ENCODE data around the gene DEFB129. TPM values are rescaled to one million over a fixed set of nuclear protein-coding genes. Genes with fewer than 3 reads are reported as not detected.

DEFB129 gene
- total RNA-seq, 1 experiment from 2014 or later, result not detected

DNA sequence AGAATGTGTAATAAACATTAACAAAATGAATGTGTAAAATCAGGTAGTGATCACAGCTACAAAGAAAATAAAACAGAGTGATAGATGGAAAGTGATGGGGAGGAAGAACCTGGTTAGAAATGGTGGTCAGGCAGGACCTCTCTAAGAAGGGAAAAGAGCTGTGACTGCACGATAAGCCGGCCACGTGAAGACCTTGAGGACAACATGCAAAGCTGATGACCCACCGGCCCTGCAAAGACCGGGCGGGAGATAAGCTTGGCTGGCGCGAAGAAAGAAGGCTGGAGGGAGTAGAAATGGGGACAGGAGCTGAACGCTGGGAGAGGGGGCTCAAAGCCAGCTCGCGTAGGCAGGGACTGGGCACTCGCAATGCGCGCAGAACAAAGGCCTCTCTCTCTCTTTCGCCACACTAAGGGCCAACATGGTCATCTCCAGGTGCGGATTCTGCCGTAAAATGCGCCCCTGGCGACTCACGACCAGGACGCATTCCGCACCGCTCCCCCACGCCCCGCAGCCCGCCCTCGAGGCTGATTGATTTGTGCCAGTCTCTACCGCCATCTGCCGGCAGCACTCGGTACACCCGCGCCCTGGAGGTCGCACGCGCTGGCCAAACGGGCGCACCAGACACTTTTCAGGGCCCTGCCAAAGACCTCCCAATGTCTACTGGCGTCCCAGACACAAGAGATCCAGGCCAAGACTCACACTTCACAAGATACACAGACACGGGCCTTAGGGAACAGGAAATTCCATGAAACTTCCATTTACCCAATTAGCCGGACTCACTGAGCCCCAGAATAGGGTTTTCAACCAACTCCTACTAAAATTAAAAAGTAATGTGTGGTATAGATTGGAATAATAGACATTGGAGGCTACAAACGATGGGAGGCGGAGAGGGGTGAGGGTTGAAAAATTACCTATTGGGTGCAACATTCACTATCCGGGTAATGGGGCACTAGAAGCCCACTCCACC, 39.8 kb downstream of the DEFB129 start:
- H3K9me3 ChIP-seq (ENCODE audit: control insufficient read depth, low read depth, low read length), result no peaks in the 10 kb centered on the region
- H4K91ac ChIP-seq (ENCODE audit: insufficient read length, low read depth, low read length), result no peak overlapping the region
- no peak overlapping the region for H3K56ac ChIP-seq (ENCODE audit: insufficient read length, low read depth, low read length)
- H2BK15ac ChIP-seq (ENCODE audit: low read depth, low read length), result no peak overlapping the region
- H3K23me2 ChIP-seq (ENCODE audit: insufficient read length, low read depth, low read length, poor library complexity, severe bottlenecking), result no peaks in the 10 kb centered on the region
- peak overlapping the region; percentile 5 for H2AFZ ChIP-seq (ENCODE audit: low read length)
- no peak overlapping the region for H2BK20ac ChIP-seq (ENCODE audit: low read depth, low read length, poor library complexity, severe bottlenecking)
- no peaks in the 10 kb centered on the region for H3K79me2 ChIP-seq (ENCODE audit: insufficient read depth, low read length)
- H3T11ph ChIP-seq (ENCODE audit: low read length), result no peak overlapping the region
- H3K27me3 ChIP-seq (ENCODE audit: insufficient read depth, low read length), result peaks cover 5% of the 10 kb centered on the region; the same call in 1 of the 2 replicates
- H3K4me2 ChIP-seq (ENCODE audit: insufficient read depth, insufficient read length, low read length), result peak overlapping the region; percentile 30
- no peak overlapping the region for H3K23ac ChIP-seq (ENCODE audit: insufficient read length, low read depth, low read length)
- H3K18ac ChIP-seq (ENCODE audit: insufficient read length, low read depth, low read length), result peak overlapping the region; percentile 55
- peak; percentile 97 for DNase-seq
- no peaks in the 10 kb centered on the region for H4K20me1 ChIP-seq (ENCODE audit: control insufficient read depth, insufficient read depth, insufficient read length)
- H3K79me1 ChIP-seq (ENCODE audit: insufficient read depth, low read depth, low read length, poor library complexity, severe bottlenecking), result no peaks in the 10 kb centered on the region
- no peak overlapping the region for H3K27ac ChIP-seq (ENCODE audit: insufficient read length, low read depth, low read length)
- WGBS (ENCODE audit: extremely low coverage, insufficient read length, low lambda C conversion rate), result no CpG with 5 or more reads among the region's 43 CpGs
- TF ChIP-seq, protein P1, sequence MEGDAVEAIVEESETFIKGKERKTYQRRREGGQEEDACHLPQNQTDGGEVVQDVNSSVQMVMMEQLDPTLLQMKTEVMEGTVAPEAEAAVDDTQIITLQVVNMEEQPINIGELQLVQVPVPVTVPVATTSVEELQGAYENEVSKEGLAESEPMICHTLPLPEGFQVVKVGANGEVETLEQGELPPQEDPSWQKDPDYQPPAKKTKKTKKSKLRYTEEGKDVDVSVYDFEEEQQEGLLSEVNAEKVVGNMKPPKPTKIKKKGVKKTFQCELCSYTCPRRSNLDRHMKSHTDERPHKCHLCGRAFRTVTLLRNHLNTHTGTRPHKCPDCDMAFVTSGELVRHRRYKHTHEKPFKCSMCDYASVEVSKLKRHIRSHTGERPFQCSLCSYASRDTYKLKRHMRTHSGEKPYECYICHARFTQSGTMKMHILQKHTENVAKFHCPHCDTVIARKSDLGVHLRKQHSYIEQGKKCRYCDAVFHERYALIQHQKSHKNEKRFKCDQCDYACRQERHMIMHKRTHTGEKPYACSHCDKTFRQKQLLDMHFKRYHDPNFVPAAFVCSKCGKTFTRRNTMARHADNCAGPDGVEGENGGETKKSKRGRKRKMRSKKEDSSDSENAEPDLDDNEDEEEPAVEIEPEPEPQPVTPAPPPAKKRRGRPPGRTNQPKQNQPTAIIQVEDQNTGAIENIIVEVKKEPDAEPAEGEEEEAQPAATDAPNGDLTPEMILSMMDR (conservative IDR thresholded peaks at IDR 0.05), result peak; percentile 98
- H4K8ac ChIP-seq (replicated peaks; ENCODE audit: insufficient read length, low read depth, low read length), result no peak overlapping the region
- H4K5ac ChIP-seq (ENCODE audit: insufficient read length, low read depth, low read length), result peak overlapping the region; percentile 19
- Mint-ChIP-seq H3K36me3 (ENCODE audit: insufficient read depth in 1 of 3, low read depth in 3 of 3) (peaks cover 0 to 5% (median 0%) of the 10 kb centered on the region in 3 experiments; a peak in 4 of 7 replicates), H3K4me1 (peaks cover 8% of the 10 kb centered on the region in 2 experiments), H3K27ac (peak overlapping the region in 2 of 3 experiments; percentile 84 to 93; a peak in 4 of 7 replicates), H3K27me3 (ENCODE audit: low read depth) (peaks cover 67% of the 10 kb centered on the region), H3K4me3 (peak overlapping the region; percentile 53 to 61), H3K9me3 (peaks cover 0 to 3% of the 10 kb centered on the region in 2 experiments; a peak in 2 of 5 replicates)
- H2BK120ac ChIP-seq (ENCODE audit: low read depth, low read length, poor library complexity, severe bottlenecking), result no peak overlapping the region
- no peaks in the 10 kb centered on the region for H3K4me1 ChIP-seq (ENCODE audit: insufficient read depth, low read length)
- no peak overlapping the region for H2BK5ac ChIP-seq (ENCODE audit: insufficient read length, low read length)
- no peak overlapping the region for H2AK5ac ChIP-seq (ENCODE audit: insufficient read length, low read length)
- no peak overlapping the region for H3K4ac ChIP-seq (ENCODE audit: low read depth, low read length)
- no peak overlapping the region for H2BK12ac ChIP-seq (ENCODE audit: insufficient read length, low read depth, low read length)
- H3K14ac ChIP-seq (ENCODE audit: insufficient read depth, low read length), result peak overlapping the region; percentile 92
- H3K9ac ChIP-seq (ENCODE audit: extremely low read depth, insufficient read length, low read length), result peak overlapping the region; percentile 5

Measured in H9 (cell line).